Spleen (tissue), 7 donors: ENCODE results near the gene PNPLA4.

Source experiments
- CTCF ChIP-seq, 11 experiments: fragments of 200-600 bp in 7 of 11; fragments of 450-650 bp in 4 of 11; sonication (generic) in 4 of 11; IDR thresholded peaks in 8 of 11; conservative IDR thresholded peaks in 3 of 11; 1 replicate in 7 of 11; 2 replicates in 4 of 11; pipeline versions ENCODE4 v1.4.0 to v1.8.0; 2016 to 2021; ENCODE audit warnings: antibody characterized with exemption in 11 of 11, inconsistent platforms in 4 of 11, mild to moderate bottlenecking in 1 of 11
- POLR2A ChIP-seq, 3 donors: fragments of 450-650 bp; IDR thresholded peaks; one replicate each; pipeline ENCODE4 v1.5.1; 2017; ENCODE audit warnings: antibody characterized with exemption in 3 of 3, mild to moderate bottlenecking in 1 of 3
- donor health status: DM: no; HTN: no; CAD: no; lungs with moderate emphysema.
- donor health status: DM: no; HTN: no; CAD: no.
- donor health status: DM: no; HTN: no; CAD: no.

GRCh38 chrX:7926501-7926900 lies 712 bp downstream of the PNPLA4 start:
- TF ChIP-seq CTCF (IDR thresholded peaks at IDR 0.05 in 8 of 11, conservative IDR thresholded peaks at IDR 0.05 in 3 of 11) (no peak), POLR2A (IDR thresholded peaks at IDR 0.05) (no peak)
